GM23248 (cell line): ENCODE results near the gene EXOSC10. TPM values are rescaled to one million over a fixed set of nuclear protein-coding genes. Genes with fewer than 3 reads are reported as not detected.

Source experiments
- DNase-seq: peaks from one replicate; pipeline ENCODE4 v3.0.0-alpha.2; 2015
- H2AFZ ChIP-seq: fragments of 200-600 bp; sonication (generic); 2 replicates; pipeline ENCODE4 v1.6.1; 2016; ENCODE audit warnings: antibody characterized with exemption
- H3F3A ChIP-seq: fragments of 200-600 bp; sonication (generic); 2 replicates; pipeline ENCODE4 v1.6.1; 2016; ENCODE audit warnings: mild to moderate bottlenecking, antibody characterized with exemption, mixed run types; ENCODE audit not compliant: insufficient read depth
- H3K27ac ChIP-seq: fragments of 200-600 bp; sonication (generic); 2 replicates; pipeline ENCODE4 v1.5.1; 2016; ENCODE audit warnings: mild to moderate bottlenecking
- H3K27me3 ChIP-seq: fragments of 200-600 bp; sonication (generic); replicated peaks from 2 replicates; pipeline ENCODE4 v1.6.1; 2016; ENCODE audit warnings: mild to moderate bottlenecking; ENCODE audit not compliant: insufficient read depth
- H3K36me3 ChIP-seq: fragments of 200-600 bp; sonication (generic); 2 replicates; pipeline ENCODE4 v1.6.1; 2016; ENCODE audit warnings: low read depth, mild to moderate bottlenecking
- H3K4me1 ChIP-seq: fragments of 200-600 bp; sonication (generic); 2 replicates; pipeline ENCODE4 v1.6.1; 2016; ENCODE audit warnings: mild to moderate bottlenecking; ENCODE audit not compliant: insufficient read depth
- H3K4me2 ChIP-seq: fragments of 200-600 bp; sonication (generic); one replicate; pipeline ENCODE4 v1.6.1; 2016; ENCODE audit warnings: mild to moderate bottlenecking; ENCODE audit not compliant: unreplicated experiment
- H3K4me3 ChIP-seq: fragments of 200-600 bp; sonication (generic); 2 replicates; pipeline ENCODE4 v1.5.1; 2016; ENCODE audit warnings: mild to moderate bottlenecking
- H3K79me2 ChIP-seq: fragments of 200-600 bp; sonication (generic); 2 replicates; pipeline ENCODE4 v1.6.1; 2016; ENCODE audit warnings: mild to moderate bottlenecking; ENCODE audit not compliant: insufficient read depth
- H3K9ac ChIP-seq: fragments of 200-600 bp; sonication (generic); 2 replicates; pipeline ENCODE4 v1.6.1; 2016; ENCODE audit warnings: mild to moderate bottlenecking
- H3K9me2 ChIP-seq: fragments of 200-600 bp; sonication (generic); 2 replicates; pipeline ENCODE4 v1.6.1; 2016; ENCODE audit warnings: mixed run types, mild to moderate bottlenecking, moderate library complexity; ENCODE audit not compliant: insufficient read depth
- H3K9me3 ChIP-seq: fragments of 200-600 bp; sonication (generic); one replicate; pipeline ENCODE4 v1.6.1; 2017; ENCODE audit warnings: low read depth
- H4K20me1 ChIP-seq: fragments of 200-600 bp; sonication (generic); 2 replicates; pipeline ENCODE4 v1.6.0; 2016; ENCODE audit not compliant: insufficient read depth
- EZH2 ChIP-seq: fragments of 200-600 bp; sonication (generic); IDR thresholded peaks from 2 replicates; pipeline ENCODE4 v1.6.1; 2018; ENCODE audit warnings: antibody characterized with exemption, mild to moderate bottlenecking; ENCODE audit not compliant: insufficient read depth, poor library complexity, severe bottlenecking
- EZH2phosphoT487 ChIP-seq: fragments of 200-600 bp; sonication (generic); IDR thresholded peaks from 2 replicates; pipeline ENCODE4 v1.6.1; 2018; ENCODE audit warnings: antibody characterized with exemption, moderate library complexity, mild to moderate bottlenecking, low read depth; ENCODE audit not compliant: insufficient read depth
- WGBS, 2 experiments: methylation state at CpG; one replicate each; pipeline ENCODE4 v1.1.6; 2015 to 2017; ENCODE audit warnings: low lambda C conversion rate in 2 of 2, low coverage in 1 of 2; ENCODE audit errors: missing lambda C conversion rate in 2 of 2; 5-methylcytosine and 5-hydroxymethylcytosine counted together
- in situ Hi-C: fragments of 300-500 bp; cut with MboI; formaldehyde crosslinking; loops from 2 replicates; pipeline ENCODE4 v1.15.0; 2020
- polyA plus RNA-seq: library from polyadenylated mRNA; unstranded; fragments of >200 nt; fragmentation: Nextera tagmentation; extraction: Ambion mirVana; gene quantifications from 2 replicates; pipeline ENCODE4 v1.2.1, GENCODE V29; 2016
- total RNA-seq: library from RNA; depleted of rRNA; stranded (reverse); fragments of >200 nt; shearing (Covaris generic); gene quantifications from 2 replicates; pipeline ENCODE4 v1.2.3, GENCODE V29; 2014

The EXOSC10 gene
- total and polyA plus RNA-seq, 2 experiments from 2014 or later, result 45.4 to 51.2 TPM

DNA sequence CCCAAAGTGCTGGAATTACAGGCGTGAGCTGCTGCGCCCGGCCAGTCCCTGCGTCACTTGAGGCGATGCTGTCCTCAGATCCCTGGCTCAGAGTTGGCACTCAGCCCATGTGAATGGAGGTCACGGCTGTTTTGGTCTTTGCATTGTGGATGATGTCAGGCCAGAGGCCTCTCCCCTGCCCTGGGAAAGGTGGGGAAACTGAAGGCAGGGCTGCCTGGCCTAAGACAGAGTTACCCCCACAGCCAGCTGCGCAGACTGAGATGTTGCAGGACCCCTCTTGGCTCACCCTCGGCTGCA lies 53.5 kb downstream of the EXOSC10 start:
- Histone ChIP-seq H3K9me3 (no peaks in the 10 kb centered on the region), H3K27ac (no peak overlapping the region), H3K9ac (no peak overlapping the region), H3K4me2 (no peak overlapping the region), H2AFZ (no peak overlapping the region), H3K79me2 (no peaks in the 10 kb centered on the region), H3K36me3 (no peaks in the 10 kb centered on the region), H3K4me1 (no peaks in the 10 kb centered on the region), H3K27me3 (no peaks in the 10 kb centered on the region), H3K9me2 (no peaks in the 10 kb centered on the region), H3K4me3 (no peak overlapping the region), H4K20me1 (no peaks in the 10 kb centered on the region), H3F3A (0 out of 2 replicates have a peak, but pooled peaks cover 3% of the 10 kb centered on the region)
- DNase-seq, result no peak
- TF ChIP-seq EZH2 (no peak), EZH2phosphoT487 (no peak)
- 77 to 83% methylated on average over 8 of the region's 8 CpGs for WGBS, 2 experiments
- in situ Hi-C loops, result no loop called here

GRCh38 chr1:11045428-11046269 lies 54.0 kb downstream of the EXOSC10 start:
- Histone ChIP-seq H3K4me2 (no peak overlapping the region), H3K27me3 (no peaks in the 10 kb centered on the region), H3K9me2 (no peaks in the 10 kb centered on the region), H3K9me3 (no peaks in the 10 kb centered on the region), H3K4me3 (no peak overlapping the region), H4K20me1 (no peaks in the 10 kb centered on the region), H3K36me3 (no peaks in the 10 kb centered on the region), H3F3A (no peaks in the 10 kb centered on the region), H3K27ac (no peak overlapping the region), H2AFZ (no peak overlapping the region), H3K79me2 (no peaks in the 10 kb centered on the region), H3K4me1 (no peaks in the 10 kb centered on the region), H3K9ac (no peak overlapping the region)
- 36 to 38% methylated on average over 29 to 32 of the region's 32 CpGs for WGBS, 2 experiments
- TF ChIP-seq EZH2 (no peak), EZH2phosphoT487 (no peak)
- in situ Hi-C loops, result no loop called here
- no peak for DNase-seq

DNA sequence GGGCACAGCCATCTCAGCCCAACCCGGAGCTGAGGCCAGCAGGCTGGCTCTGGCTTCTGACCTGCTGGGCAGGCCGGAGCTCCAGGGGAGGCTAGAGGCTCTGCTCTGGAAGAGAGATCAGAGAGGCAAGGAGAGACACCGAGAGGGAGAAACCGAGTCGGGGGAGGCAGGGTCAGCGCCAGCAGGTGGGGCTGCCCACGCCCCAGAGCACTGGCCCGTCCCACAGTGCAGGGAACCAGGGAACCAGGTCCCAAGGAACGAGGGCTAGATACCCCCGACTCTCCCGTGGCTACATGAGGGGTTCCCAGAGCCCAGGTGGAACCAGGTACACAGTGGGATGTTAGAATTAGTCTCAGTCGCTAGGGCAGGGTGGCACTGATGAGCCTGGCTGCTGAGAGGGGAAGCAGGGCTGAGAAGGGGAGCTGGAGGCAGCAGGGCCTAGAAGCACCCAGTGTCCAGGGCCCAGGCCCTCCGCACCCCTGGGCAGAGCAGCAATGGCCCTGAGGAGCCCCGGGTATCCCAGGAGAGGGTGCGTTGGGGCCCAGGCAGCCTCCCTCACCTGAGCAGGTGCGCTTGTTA lies 54.7 kb downstream of the EXOSC10 start:
- no peak for TF ChIP-seq EZH2
- TF ChIP-seq EZH2phosphoT487, result no peak
- no peak overlapping the region for H3K9ac ChIP-seq
- no peaks in the 10 kb centered on the region for H3K27me3 ChIP-seq
- no peak overlapping the region for H2AFZ ChIP-seq
- DNase-seq, result no peak
- 57 to 66% methylated on average over 15 to 16 of the region's 16 CpGs for WGBS, 2 experiments
- H3K9me3 ChIP-seq, result no peaks in the 10 kb centered on the region
- no peak overlapping the region for H3K4me2 ChIP-seq
- no peaks in the 10 kb centered on the region for H3K4me1 ChIP-seq
- no peaks in the 10 kb centered on the region for H3K36me3 ChIP-seq
- H3F3A ChIP-seq, result no peaks in the 10 kb centered on the region
- no peak overlapping the region for H3K4me3 ChIP-seq
- H3K79me2 ChIP-seq, result no peaks in the 10 kb centered on the region
- in situ Hi-C loops, result no loop called here
- H4K20me1 ChIP-seq, result no peaks in the 10 kb centered on the region
- no peaks in the 10 kb centered on the region for H3K9me2 ChIP-seq
- H3K27ac ChIP-seq, result no peak overlapping the region

DNA sequence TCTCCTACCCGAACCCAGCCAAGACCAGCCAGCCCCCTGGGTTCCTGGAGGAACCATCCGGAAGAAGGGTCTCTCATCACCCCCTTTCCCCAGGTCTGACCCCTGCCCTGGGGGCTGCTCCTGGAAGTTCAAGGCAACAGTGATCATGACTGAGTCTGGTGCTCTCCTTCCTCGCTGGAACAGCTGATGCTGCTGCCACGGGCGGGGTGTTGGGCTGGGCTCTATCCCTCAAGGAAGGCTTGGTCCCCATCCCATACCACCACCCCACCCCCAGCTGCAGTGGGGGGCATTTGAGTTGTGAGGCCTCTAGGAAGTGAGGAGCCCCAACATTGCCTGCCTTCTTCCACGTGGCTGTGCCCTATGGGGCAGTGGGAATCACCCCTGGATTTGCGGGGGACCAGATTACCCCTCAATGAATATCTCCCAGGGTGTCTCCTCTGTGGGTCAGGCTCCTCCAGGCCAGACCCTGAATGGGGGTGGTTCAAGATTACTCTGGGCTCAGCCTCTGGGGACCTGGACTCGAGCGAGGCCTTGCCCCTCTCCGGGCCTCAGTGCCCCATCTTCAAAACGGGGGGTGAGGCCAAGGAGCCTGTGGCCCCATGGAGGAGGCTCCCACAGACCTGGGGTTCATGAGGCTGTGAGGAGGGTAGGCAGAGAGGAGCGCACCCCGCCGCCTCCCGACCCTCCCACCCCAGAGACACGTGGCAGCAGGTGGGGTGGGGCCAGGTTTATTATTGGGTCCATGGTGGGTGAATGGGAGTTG lies 55.4 kb downstream of the EXOSC10 start:
- no peaks in the 10 kb centered on the region for H4K20me1 ChIP-seq
- no peaks in the 10 kb centered on the region for H3K9me3 ChIP-seq
- TF ChIP-seq EZH2, result no peak
- TF ChIP-seq EZH2phosphoT487, result no peak
- no peak overlapping the region for H3K4me3 ChIP-seq
- H3K4me1 ChIP-seq, result no peaks in the 10 kb centered on the region
- in situ Hi-C loops, result no loop called here
- H3K9me2 ChIP-seq, result no peaks in the 10 kb centered on the region
- no peaks in the 10 kb centered on the region for H3K36me3 ChIP-seq
- DNase-seq, result no peak
- no peaks in the 10 kb centered on the region for H3K27me3 ChIP-seq
- H2AFZ ChIP-seq, result no peak overlapping the region
- no peak overlapping the region for H3K9ac ChIP-seq
- WGBS, 2 experiments, result 49 to 50% methylated on average over 14 to 16 of the region's 16 CpGs
- H3K79me2 ChIP-seq, result no peaks in the 10 kb centered on the region
- H3K4me2 ChIP-seq, result no peak overlapping the region
- H3K27ac ChIP-seq, result no peak overlapping the region
- no peaks in the 10 kb centered on the region for H3F3A ChIP-seq
